Measurements from ENCODE around the gene LRP11.

Gene LRP11

DNA sequence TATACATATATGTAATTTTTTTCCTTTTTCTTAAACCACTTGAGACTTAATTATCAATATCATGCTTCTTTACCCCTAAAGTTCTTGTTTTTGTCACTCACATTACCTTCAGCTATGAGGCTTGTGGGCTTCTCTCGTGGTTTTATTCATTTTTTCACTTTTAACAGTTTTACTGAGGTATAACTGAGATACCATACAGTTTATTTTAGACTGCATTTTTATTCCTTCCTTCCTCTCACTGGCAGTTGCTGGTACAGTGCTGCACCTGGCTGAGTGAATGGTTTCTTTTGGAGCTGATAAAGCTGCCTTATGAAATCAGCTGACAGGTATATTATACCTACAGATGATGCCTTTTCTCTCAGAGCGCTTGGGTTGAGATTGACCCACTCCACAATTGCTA is 54.4 kb downstream of the LRP11 start:
- Histone ChIP-seq H4K20me1 (ENCODE audit: insufficient read depth) (no peaks in the 10 kb centered on the region), H3K4me3 (IDR thresholded peaks at IDR 0.05; ENCODE audit: insufficient read depth, low read depth, low read length) (no peak overlapping the region), H3K4me1 (ENCODE audit: low read depth, poor library complexity, severe bottlenecking) (no peaks in the 10 kb centered on the region), H2AFZ (ENCODE audit: low read depth) (no peak overlapping the region), H3K27me3 (ENCODE audit: insufficient read depth, low read depth) (no peaks in the 10 kb centered on the region), H3K4me2 (no peak overlapping the region), H3K79me2 (ENCODE audit: insufficient read depth, low read depth) (no peaks in the 10 kb centered on the region), H3K27ac (no peak overlapping the region), H3K36me3 (ENCODE audit: insufficient read depth) (no peaks in the 10 kb centered on the region), H3K9ac (no peak overlapping the region)
- TF ChIP-seq, protein P1, sequence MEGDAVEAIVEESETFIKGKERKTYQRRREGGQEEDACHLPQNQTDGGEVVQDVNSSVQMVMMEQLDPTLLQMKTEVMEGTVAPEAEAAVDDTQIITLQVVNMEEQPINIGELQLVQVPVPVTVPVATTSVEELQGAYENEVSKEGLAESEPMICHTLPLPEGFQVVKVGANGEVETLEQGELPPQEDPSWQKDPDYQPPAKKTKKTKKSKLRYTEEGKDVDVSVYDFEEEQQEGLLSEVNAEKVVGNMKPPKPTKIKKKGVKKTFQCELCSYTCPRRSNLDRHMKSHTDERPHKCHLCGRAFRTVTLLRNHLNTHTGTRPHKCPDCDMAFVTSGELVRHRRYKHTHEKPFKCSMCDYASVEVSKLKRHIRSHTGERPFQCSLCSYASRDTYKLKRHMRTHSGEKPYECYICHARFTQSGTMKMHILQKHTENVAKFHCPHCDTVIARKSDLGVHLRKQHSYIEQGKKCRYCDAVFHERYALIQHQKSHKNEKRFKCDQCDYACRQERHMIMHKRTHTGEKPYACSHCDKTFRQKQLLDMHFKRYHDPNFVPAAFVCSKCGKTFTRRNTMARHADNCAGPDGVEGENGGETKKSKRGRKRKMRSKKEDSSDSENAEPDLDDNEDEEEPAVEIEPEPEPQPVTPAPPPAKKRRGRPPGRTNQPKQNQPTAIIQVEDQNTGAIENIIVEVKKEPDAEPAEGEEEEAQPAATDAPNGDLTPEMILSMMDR (conservative IDR thresholded peaks at IDR 0.05; ENCODE audit: low read depth, low read length): no peak

DNA sequence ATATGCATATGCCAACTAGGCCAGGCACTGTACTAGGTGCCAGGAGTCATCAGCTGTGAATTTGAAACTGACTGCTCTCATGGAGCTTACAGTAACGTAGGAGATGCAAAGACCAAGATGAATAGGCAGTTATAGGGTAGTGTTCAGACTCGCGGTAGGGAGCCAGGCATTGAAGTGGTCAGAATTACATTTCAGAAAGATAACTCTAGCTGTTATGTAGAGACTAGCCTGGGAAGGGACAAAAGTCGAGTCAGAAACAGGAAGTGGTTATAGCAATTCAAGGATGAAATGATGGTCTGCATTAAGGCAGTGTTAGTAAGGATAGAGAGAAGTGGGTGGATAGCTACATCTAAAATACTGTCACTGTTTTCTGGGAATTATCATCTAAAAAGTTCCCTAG is 58.0 kb downstream of the LRP11 start:
- Histone ChIP-seq H3K4me1 (ENCODE audit: low read depth, poor library complexity, severe bottlenecking) (no peaks in the 10 kb centered on the region), H3K9ac (no peak overlapping the region), H3K36me3 (ENCODE audit: insufficient read depth) (no peaks in the 10 kb centered on the region), H3K4me3 (IDR thresholded peaks at IDR 0.05; ENCODE audit: insufficient read depth, low read depth, low read length) (no peak overlapping the region), H3K4me2 (no peak overlapping the region), H3K79me2 (ENCODE audit: insufficient read depth, low read depth) (no peaks in the 10 kb centered on the region), H2AFZ (ENCODE audit: low read depth) (no peak overlapping the region), H3K27me3 (ENCODE audit: insufficient read depth, low read depth) (no peaks in the 10 kb centered on the region), H4K20me1 (ENCODE audit: insufficient read depth) (no peaks in the 10 kb centered on the region), H3K27ac (no peak overlapping the region)
- TF ChIP-seq, protein P1 (conservative IDR thresholded peaks at IDR 0.05; ENCODE audit: low read depth, low read length): no peak

DNA sequence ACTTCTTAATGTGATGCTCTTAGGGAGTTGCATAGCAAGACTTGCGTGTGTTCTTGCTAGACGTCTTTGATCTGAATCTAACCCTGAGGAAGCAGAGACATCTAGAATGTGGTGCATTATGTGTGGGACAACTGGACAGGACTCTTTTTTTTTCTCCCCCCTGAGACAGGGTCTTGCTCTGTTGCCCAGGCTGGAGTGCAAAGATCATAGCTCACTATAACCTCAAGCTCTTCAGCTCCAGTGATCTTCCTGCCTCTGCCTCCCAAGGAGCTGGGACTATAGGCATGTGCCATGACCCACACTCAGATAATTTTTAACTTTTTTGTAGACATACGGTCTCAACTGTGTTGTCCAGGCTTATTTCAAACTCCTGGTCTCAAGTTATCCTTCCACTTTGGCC is 80.6 kb downstream of the LRP11 start:
- H3K27me3 ChIP-seq (ENCODE audit: insufficient read depth, low read depth): no peaks in the 10 kb centered on the region
- H3K9ac ChIP-seq: no peak overlapping the region
- H3K27ac ChIP-seq: no peak overlapping the region
- H3K79me2 ChIP-seq (ENCODE audit: insufficient read depth, low read depth): no peaks in the 10 kb centered on the region
- H2AFZ ChIP-seq (ENCODE audit: low read depth): no peak overlapping the region
- no peaks in the 10 kb centered on the region for H4K20me1 ChIP-seq (ENCODE audit: insufficient read depth)
- TF ChIP-seq, protein P1 (conservative IDR thresholded peaks at IDR 0.05; ENCODE audit: low read depth, low read length): no peak
- no peaks in the 10 kb centered on the region for H3K36me3 ChIP-seq (ENCODE audit: insufficient read depth)
- H3K4me2 ChIP-seq: no peak overlapping the region
- no peaks in the 10 kb centered on the region for H3K4me1 ChIP-seq (ENCODE audit: low read depth, poor library complexity, severe bottlenecking)
- H3K4me3 ChIP-seq (IDR thresholded peaks at IDR 0.05; ENCODE audit: insufficient read depth, low read depth, low read length): no peak overlapping the region

DNA sequence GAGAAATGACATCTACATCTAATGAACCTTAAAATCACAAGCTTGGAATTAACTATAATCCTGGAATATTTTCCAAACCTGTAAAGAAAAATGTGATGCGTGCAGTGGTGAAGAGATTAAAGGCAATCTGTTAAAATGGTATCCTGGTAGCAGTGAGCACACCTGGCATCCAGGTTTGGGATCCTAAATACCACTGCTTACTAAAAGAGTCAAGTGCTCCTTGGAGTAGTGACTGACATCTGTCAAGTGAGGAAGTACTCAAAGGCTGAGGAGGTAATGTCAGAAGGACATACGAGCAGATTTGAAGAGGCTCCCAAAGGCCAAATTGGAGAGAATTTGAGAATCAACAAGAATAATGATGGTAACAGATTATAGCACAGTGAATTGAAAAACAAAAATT is 81.8 kb downstream of the LRP11 start:
- H3K36me3 ChIP-seq (ENCODE audit: insufficient read depth): no peaks in the 10 kb centered on the region
- TF ChIP-seq, protein P1 (conservative IDR thresholded peaks at IDR 0.05; ENCODE audit: low read depth, low read length): no peak

More for the DNA sequence above, 81.8 kb downstream of the LRP11 start:
- Histone ChIP-seq H3K27ac (no peak overlapping the region), H3K27me3 (ENCODE audit: insufficient read depth, low read depth) (no peaks in the 10 kb centered on the region), H3K79me2 (ENCODE audit: insufficient read depth, low read depth) (no peaks in the 10 kb centered on the region), H2AFZ (ENCODE audit: low read depth) (no peak overlapping the region), H4K20me1 (ENCODE audit: insufficient read depth) (no peaks in the 10 kb centered on the region), H3K9ac (no peak overlapping the region), H3K4me1 (ENCODE audit: low read depth, poor library complexity, severe bottlenecking) (no peaks in the 10 kb centered on the region), H3K4me2 (no peak overlapping the region), H3K4me3 (IDR thresholded peaks at IDR 0.05; ENCODE audit: insufficient read depth, low read depth, low read length) (no peak overlapping the region)

Data from KMS-11 (cell line).